Endothelial cell of umbilical vein (primary cell): Measurements from ENCODE around the gene CAMK2D. TPM values are rescaled to one million over a fixed set of nuclear protein-coding genes. Genes with fewer than 3 reads are reported as not detected.

ENCODE experiments used
- BruUV-seq: library from RNA; stranded (reverse); fragments of 400-500 nt; replicated peaks from 2 replicates; lab custom pipeline; 2021; lab: Mats Ljungman, UMichigan
- CTCF ChIA-PET: fragments of 300-600, 350-600 bp; sonication (Branson Sonifier 250); formaldehyde crosslinking; loops from one replicate; lab custom pipeline; 2021; ENCODE audit warnings: antibody characterized with exemption, inconsistent platforms; lab: Charles Lee
- POLR2A ChIA-PET: fragments of 300-600, 350-600 bp; sonication (Branson Sonifier 250); formaldehyde crosslinking; loops from one replicate; lab custom pipeline; 2021; ENCODE audit warnings: antibody characterized with exemption, inconsistent platforms; lab: Charles Lee
- DNase-seq: peaks from one replicate; pipeline ENCODE4 v3.0.0-alpha.2; 2011; ENCODE audit warnings: low read depth, low spot score
- FAIRE-seq: peaks from 2 replicates; lab custom pipeline; 2011; peaks lifted over from hg19 to GRCh38; lab: Jason Lieb, UNC
- H2AFZ ChIP-seq: 2 replicates; pipeline ENCODE4 v1.6.0; 2012; ENCODE audit warnings: low read depth, low read length, control low read depth, inconsistent platforms
- H3K27ac ChIP-seq: 2 replicates; pipeline ENCODE4 v1.5.1; 2011; ENCODE audit warnings: low read depth, mild to moderate bottlenecking, control low read depth, low read length, moderate library complexity; ENCODE audit not compliant: insufficient read depth
- H3K27me3 ChIP-seq, 2 experiments: 2 replicates each; pipeline versions ENCODE4 v1.6.0 to v1.6.1; 2011; ENCODE audit warnings: low read length in 2 of 2, mixed read lengths in 1 of 2; ENCODE audit not compliant: control insufficient read depth in 2 of 2, insufficient read depth in 2 of 2
- H3K36me3 ChIP-seq, 2 experiments: 2 replicates in 1 of 2; 3 replicates in 1 of 2; pipeline ENCODE4 v1.5.1; 2011; ENCODE audit warnings: low read length in 2 of 2, mild to moderate bottlenecking in 1 of 2, moderate library complexity in 1 of 2; ENCODE audit not compliant: control insufficient read depth in 2 of 2, insufficient read depth in 2 of 2; ENCODE audit errors: extremely low read depth in 1 of 2
- H3K4me1 ChIP-seq: 3 replicates; pipeline ENCODE4 v1.5.1; 2011; ENCODE audit warnings: mild to moderate bottlenecking, low read length; ENCODE audit not compliant: control insufficient read depth, insufficient read depth; ENCODE audit errors: extremely low read depth
- H3K4me2 ChIP-seq: 2 replicates; pipeline ENCODE4 v1.6.1; 2011; ENCODE audit warnings: low read length, control low read depth, mixed read lengths; ENCODE audit not compliant: insufficient read depth
- H3K4me3 ChIP-seq, 3 experiments: fragments of 200-600 bp in 1 of 3; sonication (generic), shearing (Covaris generic) in 1 of 3; replicated peaks in 1 of 3; 2 replicates each; pipeline ENCODE4 v1.5.1; 2011 to 2016; ENCODE audit warnings: control low read depth in 3 of 3, low read length in 3 of 3, mild to moderate bottlenecking in 2 of 3, inconsistent platforms in 1 of 3, low read depth in 1 of 3, moderate library complexity in 1 of 3; ENCODE audit not compliant: insufficient read depth in 1 of 3
- H3K79me2 ChIP-seq: 2 replicates; pipeline ENCODE4 v1.6.0; 2012; ENCODE audit warnings: low read length, inconsistent platforms; ENCODE audit not compliant: control insufficient read depth, insufficient read depth
- H3K9ac ChIP-seq: replicated peaks from 2 replicates; pipeline ENCODE3; 2011; ENCODE audit warnings: low read length, control low read depth; ENCODE audit not compliant: insufficient read depth; ENCODE audit errors: extremely low read depth
- H3K9me1 ChIP-seq: replicated peaks from 3 replicates; pipeline ENCODE4 v1.6.0; 2011; ENCODE audit warnings: mild to moderate bottlenecking, low read length; ENCODE audit not compliant: control insufficient read depth, insufficient read depth; ENCODE audit errors: extremely low read depth
- H3K9me3 ChIP-seq: replicated peaks from 2 replicates; pipeline ENCODE4 v1.5.1; 2012; ENCODE audit warnings: low read length, inconsistent platforms; ENCODE audit not compliant: control insufficient read depth, insufficient read depth
- H4K20me1 ChIP-seq: replicated peaks from 2 replicates; pipeline ENCODE3; 2011; ENCODE audit warnings: mild to moderate bottlenecking, low read length; ENCODE audit not compliant: control insufficient read depth, insufficient read depth; ENCODE audit errors: extremely low read depth
- CTCF ChIP-seq, 2 donors: IDR thresholded peaks; 1 replicate in 1 of 2; 2 replicates in 1 of 2; pipeline ENCODE4 v1.5.1; 2011; ENCODE audit warnings: low read length in 2 of 2, mild to moderate bottlenecking in 2 of 2, moderate library complexity in 2 of 2, control low read depth in 1 of 2, inconsistent platforms in 1 of 2, low read depth in 1 of 2; ENCODE audit not compliant: insufficient read depth in 1 of 2; ENCODE audit errors: extremely low read depth in 1 of 2
- EZH2 ChIP-seq: IDR thresholded peaks from 2 replicates; pipeline ENCODE4 v1.6.1; 2012; ENCODE audit warnings: borderline replicate concordance, low read depth, mild to moderate bottlenecking, moderate library complexity, low read length, inconsistent platforms; ENCODE audit not compliant: severe bottlenecking
- GATA2 ChIP-seq: IDR thresholded peaks from 2 replicates; pipeline ENCODE4 v1.7.0; 2011; ENCODE audit warnings: low read depth, mild to moderate bottlenecking, moderate library complexity, mixed read lengths, low read length; ENCODE audit not compliant: insufficient read length, insufficient read depth
- JUN ChIP-seq: IDR thresholded peaks from 2 replicates; pipeline ENCODE4 v1.6.1; 2011; ENCODE audit warnings: borderline replicate concordance, low read depth; ENCODE audit not compliant: insufficient read length, insufficient read depth
- MYC ChIP-seq: IDR thresholded peaks from one replicate; pipeline ENCODE4 v1.6.1; 2011; ENCODE audit warnings: mild to moderate bottlenecking, low read depth, low read length
- POLR2AphosphoS5 ChIP-seq: IDR thresholded peaks from 2 replicates; pipeline ENCODE4 v1.6.1; 2012; ENCODE audit warnings: low read depth, mild to moderate bottlenecking, control low read depth, low read length, moderate library complexity; ENCODE audit not compliant: insufficient read depth
- dilution Hi-C: fragments of 300-500 bp; cut with MboI; formaldehyde crosslinking; loops from one replicate; pipeline ENCODE4 v1.15.0; 2019; ENCODE audit warnings: low sequenced_read_pairs; ENCODE audit not compliant: extremely low pct_ligation_motif_present
- intact Hi-C: fragments of 100-400 bp; cut with micrococcal nuclease; formaldehyde crosslinking; loops from one replicate; pipeline ENCODE4 v1.10.0; 2022
- polyA plus RNA-seq, 4 experiments: library from polyadenylated mRNA; depleted of rRNA in 3 of 4; stranded (reverse) in 3 of 4; unstranded in 1 of 4; fragments of >200 nt; gene quantifications; 2 replicates each; pipeline versions ENCODE4 v1.2.1 to v1.2.3, GENCODE V29; 2011 to 2012; ENCODE audit warnings: missing spikeins in 1 of 4
- total RNA-seq: library from RNA; stranded (reverse); gene quantifications from 2 replicates; pipeline ENCODE4 v1.2.3, GENCODE V29; 2021
- TF ChIP-seq, protein P1 (sequence below): IDR thresholded peaks from 2 replicates; pipeline ENCODE4 v1.6.1; 2011; ENCODE audit not compliant: insufficient read depth, insufficient read length

CAMK2D gene
- total and polyA plus RNA-seq, 2 donors (not counting 3 experiments of a cell fraction or from before 2014, with no cell fraction given): 10.4 to 30.7 TPM

DNA sequence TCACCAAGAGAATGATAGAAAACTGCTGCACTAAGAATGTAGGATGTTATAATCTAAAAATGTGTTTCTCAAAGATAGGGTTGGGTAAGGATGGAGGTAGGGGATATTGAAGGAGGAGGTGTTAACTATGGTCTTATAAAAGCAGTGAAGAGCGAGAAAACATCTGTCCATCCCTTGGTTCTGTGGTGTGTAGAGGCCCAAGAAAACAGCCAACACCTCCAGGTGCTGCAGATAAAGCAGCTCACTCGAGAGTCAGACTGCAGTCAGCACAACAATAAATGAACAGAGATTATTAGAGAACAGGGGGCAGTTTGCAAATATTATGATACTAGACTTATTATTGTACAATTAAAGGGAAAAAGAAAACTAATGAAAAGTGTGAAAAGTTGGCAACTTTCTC lies 141.5 kb downstream of the CAMK2D start:
- FAIRE-seq (no peak), DNase-seq (no peak)
- no peak overlapping the region for H2AFZ ChIP-seq
- no peaks in the 10 kb centered on the region for H3K4me1 ChIP-seq
- H3K9me1 ChIP-seq: no peaks in the 10 kb centered on the region
- ChIA-PET POLR2A (no interaction called here), CTCF (no interaction called here)
- intact Hi-C loops: no loop called here
- H3K27ac ChIP-seq: no peak overlapping the region
- H3K4me2 ChIP-seq: no peak overlapping the region
- no peak overlapping the region for H3K4me3 ChIP-seq
- no peak for TF ChIP-seq JUN
- TF ChIP-seq GATA2: no peak
- TF ChIP-seq, protein P1, sequence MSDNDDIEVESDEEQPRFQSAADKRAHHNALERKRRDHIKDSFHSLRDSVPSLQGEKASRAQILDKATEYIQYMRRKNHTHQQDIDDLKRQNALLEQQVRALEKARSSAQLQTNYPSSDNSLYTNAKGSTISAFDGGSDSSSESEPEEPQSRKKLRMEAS: no peak
- no peak for TF ChIP-seq CTCF (IDR thresholded peaks at IDR 0.05; ENCODE audit: extremely low read depth in 1 of 2, insufficient read depth in 1 of 2, low read depth in 1 of 2, low read length in 2 of 2)
- TF ChIP-seq POLR2AphosphoS5: no peak
- no peak for TF ChIP-seq MYC
- no peak for TF ChIP-seq EZH2
- dilution Hi-C loops: no loop called here
- no peaks in the 10 kb centered on the region for H4K20me1 ChIP-seq
- no TSS peak for BruUV-seq
- H3K79me2 ChIP-seq: no peaks in the 10 kb centered on the region
- H3K27me3 ChIP-seq: no peaks in the 10 kb centered on the region
- H3K36me3 ChIP-seq: no peaks in the 10 kb centered on the region
- H3K9me3 ChIP-seq: no peaks in the 10 kb centered on the region
- H3K9ac ChIP-seq: no peak overlapping the region
